Vagina (tissue), 2 donors: ENCODE data around the gene WDR83. TPM values are rescaled to one million over a fixed set of nuclear protein-coding genes. Genes with fewer than 3 reads are reported as not detected.

ENCODE experiments used
- DNase-seq, 2 donors: peaks; one replicate each; pipeline ENCODE4 v3.0.0-alpha.2; 2017; ENCODE audit errors: extremely low spot score in 2 of 2
- H3K27ac ChIP-seq: fragments of 200-600 bp; sonication (generic); one replicate; pipeline ENCODE4 v1.5.1; 2019
- H3K27me3 ChIP-seq: fragments of 200-600 bp; sonication (generic); one replicate; pipeline ENCODE4 v1.5.1; 2019
- H3K36me3 ChIP-seq, 2 donors: fragments of 200-600 bp; sonication (generic); one replicate each; pipeline ENCODE4 v1.5.1; 2017 to 2019
- H3K4me1 ChIP-seq: fragments of 200-600 bp; sonication (generic); one replicate; pipeline ENCODE4 v1.5.1; 2019
- H3K4me3 ChIP-seq, 2 donors: fragments of 200-600 bp; sonication (generic); 1 replicate in 1 of 2; 2 replicates in 1 of 2; pipeline ENCODE4 v1.5.1; 2016 to 2019
- H3K9me3 ChIP-seq: fragments of 200-600 bp; sonication (generic); one replicate; pipeline ENCODE4 v1.5.1; 2019
- POLR2A ChIP-seq, 2 donors: fragments of 450-650 bp; IDR thresholded peaks; one replicate each; pipeline ENCODE4 v1.6.1; 2017; ENCODE audit warnings: antibody characterized with exemption in 2 of 2, mild to moderate bottlenecking in 2 of 2, moderate library complexity in 2 of 2
- POLR2AphosphoS5 ChIP-seq, 2 donors: sonication (generic); formaldehyde crosslinking; IDR thresholded peaks; one replicate each; pipeline ENCODE4 v1.9.0; 2017; ENCODE audit warnings: antibody characterized with exemption in 2 of 2, mild to moderate bottlenecking in 2 of 2, low read depth in 1 of 2; ENCODE audit not compliant: insufficient read depth in 1 of 2
- intact Hi-C: fragments of 100-400 bp; cut with DNase I; formaldehyde crosslinking; loops from one replicate; pipeline ENCODE4 v1.15.1; 2023
- total RNA-seq: library from RNA; depleted of rRNA; stranded (reverse); fragments of >200 nt; gene quantifications from one replicate; pipeline ENCODE4 v1.2.3, GENCODE V29; 2016
- TF ChIP-seq, protein P1 (sequence below), 3 experiments: fragments of 450-650 bp in 2 of 3; fragments of 200-600 bp in 1 of 3; sonication (generic) in 1 of 3; IDR thresholded peaks; one replicate each; pipeline ENCODE4 v1.5.1; 2017 to 2019; ENCODE audit warnings: antibody characterized with exemption in 3 of 3, mild to moderate bottlenecking in 2 of 3, moderate library complexity in 2 of 3

The WDR83 gene
- total RNA-seq, 1 donor from 2014 or later, result 8.3 TPM

DNA sequence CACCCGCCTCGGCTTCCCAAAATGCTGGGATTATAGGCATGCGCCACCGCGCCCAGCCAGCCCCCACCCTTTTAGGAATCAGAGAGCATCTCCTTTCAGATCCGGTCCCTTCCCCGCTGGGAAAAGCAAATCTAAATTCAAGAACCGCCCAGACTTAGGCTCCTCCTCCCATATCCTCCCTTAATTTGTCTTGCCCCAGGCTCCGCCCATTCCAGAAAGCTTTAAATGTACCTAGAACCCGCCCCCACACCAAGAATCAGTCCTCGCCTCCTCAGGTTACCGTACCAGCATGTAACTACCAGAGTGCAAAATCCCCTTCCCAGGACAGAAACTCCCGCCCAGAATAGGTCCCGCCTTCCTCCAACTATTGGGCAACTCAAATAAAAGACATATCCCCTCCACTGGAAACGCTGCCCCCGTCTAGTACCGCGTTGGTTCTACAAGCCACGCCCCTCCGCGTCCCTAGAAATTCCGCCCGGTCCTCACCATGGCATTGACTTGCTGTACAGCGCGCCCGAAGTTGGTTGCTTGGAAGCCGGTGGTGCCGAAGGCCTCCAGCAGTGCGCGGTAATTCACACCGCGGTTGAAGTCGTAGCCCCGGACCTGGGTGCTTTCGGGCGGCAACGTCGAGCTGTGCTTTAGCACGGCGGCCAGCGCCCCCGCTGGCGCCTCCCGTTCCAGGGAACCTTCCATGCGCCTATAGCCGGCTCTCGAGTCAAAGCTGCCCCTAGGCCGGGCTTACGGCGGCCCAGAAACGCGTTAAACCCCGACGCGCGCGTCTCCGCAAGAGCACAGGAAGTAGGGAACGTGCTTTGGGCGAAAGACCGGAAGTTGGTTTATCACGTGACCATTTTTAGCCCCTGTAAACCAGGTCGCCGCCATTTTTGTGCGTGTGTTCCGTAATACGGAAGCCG is 14.7 kb downstream of the WDR83 start, which contains the start of gene DHPS:
TSS of gene DHPS (minus strand) at position 807 of the 914 bp plus-strand sequence. CDS start at position 693, 114 bp downstream.
- H3K4me3 ChIP-seq, result peak within 1 kb of the TSS; percentile 78 to 96
- DNase-seq, result peak in 1 of 2 donors; percentile 94
- intact Hi-C loops, result loop anchor here (1.0 kb wide), 1 partner anchor 12 kb away; a partner anchor contains a TSS
- H3K27me3 ChIP-seq, result no peaks in the 10 kb centered on the region
- H3K9me3 ChIP-seq, result no peaks in the 10 kb centered on the region
- TF ChIP-seq, protein P1, sequence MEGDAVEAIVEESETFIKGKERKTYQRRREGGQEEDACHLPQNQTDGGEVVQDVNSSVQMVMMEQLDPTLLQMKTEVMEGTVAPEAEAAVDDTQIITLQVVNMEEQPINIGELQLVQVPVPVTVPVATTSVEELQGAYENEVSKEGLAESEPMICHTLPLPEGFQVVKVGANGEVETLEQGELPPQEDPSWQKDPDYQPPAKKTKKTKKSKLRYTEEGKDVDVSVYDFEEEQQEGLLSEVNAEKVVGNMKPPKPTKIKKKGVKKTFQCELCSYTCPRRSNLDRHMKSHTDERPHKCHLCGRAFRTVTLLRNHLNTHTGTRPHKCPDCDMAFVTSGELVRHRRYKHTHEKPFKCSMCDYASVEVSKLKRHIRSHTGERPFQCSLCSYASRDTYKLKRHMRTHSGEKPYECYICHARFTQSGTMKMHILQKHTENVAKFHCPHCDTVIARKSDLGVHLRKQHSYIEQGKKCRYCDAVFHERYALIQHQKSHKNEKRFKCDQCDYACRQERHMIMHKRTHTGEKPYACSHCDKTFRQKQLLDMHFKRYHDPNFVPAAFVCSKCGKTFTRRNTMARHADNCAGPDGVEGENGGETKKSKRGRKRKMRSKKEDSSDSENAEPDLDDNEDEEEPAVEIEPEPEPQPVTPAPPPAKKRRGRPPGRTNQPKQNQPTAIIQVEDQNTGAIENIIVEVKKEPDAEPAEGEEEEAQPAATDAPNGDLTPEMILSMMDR (IDR thresholded peaks at IDR 0.05), result no peak
- TF ChIP-seq POLR2AphosphoS5 (IDR thresholded peaks at IDR 0.05; ENCODE audit: insufficient read depth in 1 of 2, low read depth in 1 of 2) (peak; percentile 85 to 98), POLR2A (IDR thresholded peaks at IDR 0.05) (peak in 1 of 2 donors; percentile 10)
- H3K4me1 ChIP-seq, result peaks cover 20% of the 10 kb centered on the region
- H3K36me3 ChIP-seq, result peaks cover 0 to 36% of the 10 kb centered on the region in 2 donors
- peak within 1 kb of the TSS; percentile 90 for H3K27ac ChIP-seq

DNA sequence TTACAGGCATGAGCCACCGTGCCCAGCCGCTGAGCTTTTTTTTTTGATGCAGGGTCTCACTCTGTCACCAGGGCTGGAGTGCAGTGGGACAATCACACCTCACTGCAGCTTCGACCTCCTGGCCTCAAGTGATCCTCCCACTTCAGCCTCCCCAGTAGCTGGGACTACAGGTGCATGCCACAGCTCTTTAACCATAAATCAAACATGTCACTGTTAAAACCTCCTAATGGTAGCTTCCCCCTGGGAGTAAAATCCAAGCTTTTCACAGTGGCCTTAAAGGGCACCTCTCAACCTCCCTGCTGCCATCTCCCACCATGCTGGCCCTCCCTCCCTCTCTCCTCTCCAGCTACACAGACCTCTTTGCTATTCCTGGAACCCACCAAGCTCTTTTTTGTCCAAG is 19.2 kb downstream of the WDR83 start:
- Histone ChIP-seq H3K4me3 (no peak overlapping the region), H3K4me1 (peaks cover 2% of the 10 kb centered on the region), H3K27me3 (no peaks in the 10 kb centered on the region), H3K9me3 (no peaks in the 10 kb centered on the region), H3K27ac (no peak overlapping the region), H3K36me3 (no peaks in the 10 kb centered on the region)
- TF ChIP-seq POLR2A (IDR thresholded peaks at IDR 0.05), result no peak
- TF ChIP-seq POLR2AphosphoS5 (IDR thresholded peaks at IDR 0.05; ENCODE audit: insufficient read depth in 1 of 2, low read depth in 1 of 2), result no peak
- TF ChIP-seq, protein P1 (IDR thresholded peaks at IDR 0.05), result no peak
- no peak for DNase-seq
- intact Hi-C loops, result no loop called here

DNA sequence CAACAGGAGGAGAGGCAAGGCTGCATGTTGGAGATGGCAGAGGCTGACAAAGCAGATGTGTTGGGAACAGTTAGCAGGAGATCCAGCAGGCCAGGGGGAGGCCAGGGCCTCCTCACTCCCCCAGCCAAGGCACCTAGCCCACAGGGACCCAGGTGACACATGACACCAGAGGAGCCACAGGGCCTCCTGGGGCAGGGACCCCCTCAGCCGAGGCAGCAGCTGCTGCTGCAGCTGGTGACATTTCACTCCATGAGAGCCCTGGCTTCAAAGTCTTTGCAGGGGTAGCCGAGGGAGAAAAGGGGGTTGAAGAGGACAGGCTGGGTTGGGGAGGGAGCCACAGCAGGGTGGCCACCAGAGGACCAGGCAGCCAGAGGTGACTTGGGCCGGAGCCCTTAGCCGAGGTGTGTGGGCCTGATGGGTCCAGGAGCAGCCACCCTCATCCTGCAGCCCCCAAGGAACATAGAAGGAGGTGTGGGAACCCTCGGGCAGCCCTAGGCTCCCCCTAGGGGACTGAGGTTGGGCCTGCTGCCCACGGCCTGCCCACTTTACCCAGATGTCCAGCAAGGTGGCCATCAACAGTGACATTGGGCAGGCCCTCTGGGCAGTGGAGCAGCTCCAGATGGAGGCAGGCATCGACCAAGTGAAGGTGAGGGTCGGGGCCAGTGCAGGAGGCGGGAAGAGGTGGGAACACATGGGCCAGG is 21.0 kb downstream of the WDR83 start, which contains the start of gene GNG14:
TSS of gene GNG14 (plus strand) at position 503 of the 701 bp plus-strand sequence. CDS start at position 554, 51 bp downstream.
- Histone ChIP-seq H3K9me3 (no peaks in the 10 kb centered on the region), H3K27ac (no peak within 1 kb of the TSS), H3K4me3 (no peak within 1 kb of the TSS), H3K4me1 (no peaks in the 10 kb centered on the region), H3K36me3 (no peaks in the 10 kb centered on the region), H3K27me3 (no peaks in the 10 kb centered on the region)
- no peak for DNase-seq
- intact Hi-C loops, result no loop called here
- TF ChIP-seq, protein P1 (IDR thresholded peaks at IDR 0.05), result no peak

DNA sequence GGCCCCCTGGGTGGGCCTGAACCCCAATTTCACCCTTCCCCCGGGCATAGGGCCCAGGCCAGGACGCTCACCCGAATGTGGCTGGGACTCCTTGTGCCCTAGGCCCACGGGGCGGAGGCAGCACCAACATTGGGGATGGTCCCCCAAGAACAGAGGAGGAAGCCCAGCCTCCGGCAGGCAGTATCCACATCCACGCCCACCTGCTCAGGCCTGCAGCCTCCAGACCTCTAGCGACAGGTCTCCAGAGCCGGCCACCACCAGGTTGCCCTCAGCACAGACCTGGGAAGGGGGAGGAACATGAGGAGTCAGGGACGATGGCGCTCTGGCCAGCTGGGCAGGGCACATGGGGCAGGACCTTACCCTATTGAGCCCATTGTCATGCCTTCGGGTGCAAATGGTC is 22.4 kb downstream of the WDR83 start:
- no peak for TF ChIP-seq POLR2AphosphoS5 (IDR thresholded peaks at IDR 0.05; ENCODE audit: insufficient read depth in 1 of 2, low read depth in 1 of 2)
- H3K27me3 ChIP-seq, result no peaks in the 10 kb centered on the region
- H3K4me3 ChIP-seq, result no peak overlapping the region
- no peaks in the 10 kb centered on the region for H3K36me3 ChIP-seq
- no peaks in the 10 kb centered on the region for H3K4me1 ChIP-seq
- H3K9me3 ChIP-seq, result no peaks in the 10 kb centered on the region
- no peak overlapping the region for H3K27ac ChIP-seq
- DNase-seq, result no peak
- intact Hi-C loops, result no loop called here

DNA sequence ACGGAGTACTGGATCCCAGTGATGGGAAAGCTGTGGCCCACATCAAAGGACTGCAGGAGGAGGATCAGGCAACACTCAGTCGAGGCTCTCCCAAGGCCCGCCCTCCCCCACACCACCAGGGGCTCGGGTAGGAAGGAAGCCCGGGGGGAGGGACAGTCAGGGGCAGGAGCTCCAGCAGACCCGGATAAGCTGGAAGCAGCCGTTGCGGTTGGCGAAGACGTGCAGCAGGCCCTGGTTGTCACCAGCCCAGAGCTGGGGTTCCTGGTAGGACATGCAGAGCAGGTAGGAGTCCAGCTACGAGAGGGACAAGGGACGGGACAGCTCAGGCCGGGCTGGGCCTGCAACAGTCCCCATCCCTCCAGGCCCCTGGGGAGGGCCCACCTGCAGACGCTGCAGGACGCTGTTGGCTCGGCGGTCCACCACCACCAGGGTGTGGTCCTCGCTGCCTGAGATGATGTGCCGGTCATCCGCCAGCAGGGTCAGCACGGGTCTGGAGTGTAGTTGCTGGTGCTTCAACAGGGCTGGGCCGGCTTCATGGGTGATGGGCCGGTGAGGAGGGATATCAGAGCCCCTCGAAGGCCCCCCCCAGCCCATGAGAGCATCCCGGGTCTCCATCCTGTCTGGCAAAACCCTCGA is 23.1 kb downstream of the WDR83 start:
- H3K4me3 ChIP-seq, result no peak overlapping the region
- peaks cover 3% of the 10 kb centered on the region for H3K4me1 ChIP-seq
- no peaks in the 10 kb centered on the region for H3K9me3 ChIP-seq
- no peak overlapping the region for H3K27ac ChIP-seq
- intact Hi-C loops, result no loop called here
- no peaks in the 10 kb centered on the region for H3K27me3 ChIP-seq
- no peaks in the 10 kb centered on the region for H3K36me3 ChIP-seq
- TF ChIP-seq POLR2AphosphoS5 (IDR thresholded peaks at IDR 0.05; ENCODE audit: insufficient read depth in 1 of 2, low read depth in 1 of 2) (no peak), POLR2A (IDR thresholded peaks at IDR 0.05) (no peak)
- TF ChIP-seq, protein P1 (IDR thresholded peaks at IDR 0.05), result no peak
- DNase-seq, result no peak
